GM21825 (cell line): ENCODE results near the gene RHEBL1.

Experiments
- ATAC-seq: cut with Tn5 transposase; IDR thresholded peaks from one replicate; pipeline ENCODE4 v1.9.1; 2021; ENCODE audit warnings: mild to moderate bottlenecking, moderate library complexity; ENCODE audit not compliant: unreplicated experiment

RHEBL1 gene

GRCh38 chr12:49069507-49070346 is at the start of gene RHEBL1:
Gene RHEBL1 (minus strand): TSS chr12:49069979. CDS start chr12:49069785, 194 bp downstream.
- ATAC-seq = peak; percentile 92

GRCh38 chr12:49111206-49111605 is 41.4 kb upstream of the RHEBL1 start:
- ATAC-seq = no peak

- peak; percentile 96 for ATAC-seq
Observed at GRCh38 chr12:49110464-49111155, 40.8 kb upstream of the RHEBL1 start, which contains the start of gene LMBR1L. Gene LMBR1L (minus strand): TSS chr12:49110847. CDS start chr12:49110555, 292 bp downstream.

GRCh38 chr12:49109641-49110463 is 40.1 kb upstream of the RHEBL1 start:
- no peak for ATAC-seq

GRCh38 chr12:49108958-49109404 is 39.2 kb upstream of the RHEBL1 start:
- ATAC-seq = no peak

- ATAC-seq = no peak
Observed at GRCh38 chr12:49105504-49106084, 35.8 kb upstream of the RHEBL1 start.

GRCh38 chr12:49104822-49105221 is 35.0 kb upstream of the RHEBL1 start:
- ATAC-seq = no peak

GRCh38 chr12:49100380-49100779 is 30.6 kb upstream of the RHEBL1 start:
- ATAC-seq = no peak

GRCh38 chr12:49098703-49099102 is 28.9 kb upstream of the RHEBL1 start:
- ATAC-seq = no peak

GRCh38 chr12:49098035-49098451 is 28.3 kb upstream of the RHEBL1 start:
- no peak for ATAC-seq

- ATAC-seq = no peak
Observed at GRCh38 chr12:49097381-49097780, 27.6 kb upstream of the RHEBL1 start.

GRCh38 chr12:49094975-49095365 is 25.2 kb upstream of the RHEBL1 start:
- ATAC-seq = no peak

GRCh38 chr12:49094160-49094974 is 24.6 kb upstream of the RHEBL1 start, which contains the start of gene DHH:
Gene DHH (minus strand): TSS chr12:49094801. CDS start chr12:49094512, 289 bp downstream.
- no peak for ATAC-seq

GRCh38 chr12:49093792-49094159 is 24.0 kb upstream of the RHEBL1 start:
- no peak for ATAC-seq

- no peak for ATAC-seq
Observed at GRCh38 chr12:49092816-49093406, 23.1 kb upstream of the RHEBL1 start.

GRCh38 chr12:49092086-49092815 is 22.5 kb upstream of the RHEBL1 start:
- ATAC-seq = no peak

- no peak for ATAC-seq
Observed at GRCh38 chr12:49091836-49092085, 22.0 kb upstream of the RHEBL1 start.

GRCh38 chr12:49091056-49091835 is 21.5 kb upstream of the RHEBL1 start:
- no peak for ATAC-seq
